Activated naive CD4-positive, alpha-beta T cell (primary cell): ENCODE measurements around the gene IFIT1.
"Not testable (repeated sequence)": the region's sequence is repeated elsewhere in the genome, so short reads cannot be mapped to it uniquely, and the experiment has no call there.

Source experiments
- DNase-seq, 4 experiments: peaks; one replicate each; lab custom pipeline; 2025; lab: John Stamatoyannopoulos, UW

Gene IFIT1

DNA sequence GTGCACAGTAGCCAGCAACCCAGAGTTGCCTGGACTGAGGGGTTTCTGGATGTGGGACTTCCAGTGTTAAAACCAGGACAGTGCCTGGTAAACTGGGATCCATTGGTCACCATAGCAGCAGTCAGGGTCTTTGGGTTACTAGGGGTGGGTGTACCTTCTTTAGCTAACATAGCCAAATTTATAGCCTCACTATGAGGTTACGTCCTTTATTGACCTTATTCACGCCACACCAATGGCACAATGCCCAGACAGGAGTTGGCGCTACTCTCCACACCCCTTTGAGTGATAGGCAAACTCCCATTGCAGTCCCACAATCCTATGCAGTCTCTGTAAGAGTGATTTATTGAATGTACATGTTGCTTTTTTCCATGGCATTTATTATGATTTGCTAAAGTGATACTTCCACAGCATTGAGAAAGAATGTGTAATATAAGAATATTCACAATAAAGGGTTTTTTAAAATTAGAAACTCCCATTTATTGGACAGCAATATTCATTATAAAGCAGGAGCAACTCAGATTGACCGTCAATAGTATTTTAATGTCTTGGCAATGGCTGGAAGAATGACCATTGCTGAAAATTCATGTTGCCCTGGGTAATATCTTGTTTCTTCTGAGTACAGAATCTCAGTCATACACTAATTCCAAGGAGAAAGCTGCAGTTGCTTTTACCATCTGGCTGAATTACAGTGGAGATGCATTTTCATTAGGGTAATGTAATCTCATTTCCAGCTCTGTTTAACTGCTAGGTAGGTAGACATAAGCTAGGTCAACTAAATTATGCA, 48.0 kb downstream of the IFIT1 start:
- no peak for DNase-seq

GRCh38 chr10:89442289-89442688, 49.9 kb downstream of the IFIT1 start:
- no peak for DNase-seq

- DNase-seq, result not testable (repeated sequence)
Observed at GRCh38 chr10:89444819-89445218, 52.4 kb downstream of the IFIT1 start.

DNA sequence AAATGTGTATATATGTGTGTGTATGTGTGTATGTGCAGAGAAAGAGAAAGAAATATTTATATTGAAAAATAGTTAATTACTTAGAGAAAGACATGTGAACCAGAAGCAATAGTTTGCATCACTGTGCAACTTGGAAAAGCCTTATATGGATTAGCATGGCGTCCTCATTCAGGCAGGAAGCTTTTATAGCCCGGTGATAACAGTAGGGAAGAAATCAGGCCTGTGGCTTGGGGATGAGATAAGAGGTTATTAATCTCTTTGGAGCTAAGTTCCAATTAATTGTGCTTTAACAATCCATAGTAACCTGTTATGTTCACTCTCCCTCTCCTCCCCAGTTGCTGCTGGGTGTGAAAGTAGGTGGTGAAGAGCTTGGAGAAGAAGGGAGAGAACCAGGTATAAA, 58.5 kb downstream of the IFIT1 start:
- DNase-seq, result no peak

GRCh38 chr10:89452193-89452592, 59.8 kb downstream of the IFIT1 start:
- no peak for DNase-seq

DNA sequence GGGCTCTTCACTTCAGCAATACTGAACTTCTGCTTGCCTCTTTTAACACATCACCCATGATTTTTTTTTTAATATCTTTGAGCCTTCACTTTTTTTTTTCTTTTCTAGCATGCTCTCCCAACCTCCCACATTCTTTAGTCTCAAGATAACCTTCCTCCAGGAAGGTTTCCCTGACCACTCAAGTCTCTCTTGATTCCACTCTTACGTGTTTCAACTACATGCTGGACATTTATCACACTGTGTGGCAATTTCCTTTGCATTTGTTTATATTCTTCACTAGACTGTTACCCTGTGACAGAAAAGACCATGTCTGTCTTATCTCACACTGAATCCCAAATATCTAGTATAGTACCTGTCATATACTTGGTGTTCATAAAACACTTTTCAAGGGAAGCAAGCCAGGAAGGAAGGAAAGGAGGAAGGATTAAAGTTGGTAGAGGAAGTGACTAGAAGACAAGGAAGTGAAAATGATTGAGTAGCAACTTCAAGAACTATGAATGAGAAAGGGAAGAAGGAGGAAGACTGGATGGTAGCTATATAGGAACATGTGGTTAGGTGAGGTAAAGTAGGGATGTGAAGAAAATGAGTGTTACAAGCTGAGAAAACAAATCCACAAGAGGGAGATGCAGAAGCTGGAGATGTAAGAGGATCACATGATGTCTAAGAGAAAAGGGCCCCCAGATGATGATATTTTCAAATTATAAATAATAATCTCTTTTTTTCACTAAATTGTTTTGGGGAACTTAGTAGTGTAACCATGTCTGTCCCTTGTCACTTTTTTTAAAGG, 62.3 kb downstream of the IFIT1 start:
- DNase-seq, result no peak
